H1 (cell line): ENCODE results near the gene CISD2. TPM values are rescaled to one million over a fixed set of nuclear protein-coding genes. Genes with fewer than 3 reads are reported as not detected.

Experiments used
- CTCF ChIA-PET: fragments of 300-600 bp; sonication (Branson Sonifier 250); formaldehyde crosslinking; loops from one replicate; lab custom pipeline; 2021; ENCODE audit not compliant: partially characterized antibody; lab: Charles Lee
- POLR2A ChIA-PET: fragments of 300-600 bp; sonication (Branson Sonifier 250); formaldehyde crosslinking; loops from one replicate; lab custom pipeline; 2021; ENCODE audit warnings: inconsistent platforms; ENCODE audit not compliant: partially characterized antibody; lab: Charles Lee
- DNase-seq, 2 experiments: peaks; one replicate each; pipeline versions ENCODE4 v3.0.0 to v3.0.0-alpha.2; 2010 to 2022; ENCODE audit warnings: low spot score in 2 of 2, low read depth in 1 of 2, mixed read lengths in 1 of 2
- FAIRE-seq: peaks from 2 replicates; lab custom pipeline; 2011; peaks lifted over from hg19 to GRCh38; lab: Jason Lieb, UNC
- H2AFZ ChIP-seq: 2 replicates; pipeline ENCODE4 v1.8.1; 2012; ENCODE audit warnings: low read length, inconsistent platforms
- H2AK5ac ChIP-seq: 2 replicates; pipeline ENCODE4 v1.6.1; 2013; ENCODE audit warnings: low read depth, low read length
- H2BK120ac ChIP-seq: replicated peaks from 2 replicates; pipeline ENCODE3; 2013; ENCODE audit warnings: low read depth, low read length, inconsistent platforms
- H2BK12ac ChIP-seq: 2 replicates; pipeline ENCODE4 v1.6.1; 2013; ENCODE audit warnings: low read depth, low read length
- H2BK15ac ChIP-seq: 2 replicates; pipeline ENCODE4 v1.6.1; 2013; ENCODE audit warnings: low read length
- H2BK20ac ChIP-seq: 2 replicates; pipeline ENCODE4 v1.6.1; 2013; ENCODE audit warnings: low read length
- H2BK5ac ChIP-seq: 2 replicates; pipeline ENCODE4 v1.6.1; 2013; ENCODE audit warnings: low read depth, low read length
- H3K14ac ChIP-seq: 2 replicates; pipeline ENCODE4 v1.6.1; 2013; ENCODE audit warnings: inconsistent platforms; ENCODE audit not compliant: insufficient read length
- H3K18ac ChIP-seq: 2 replicates; pipeline ENCODE4 v1.6.1; 2013; ENCODE audit warnings: low read length; ENCODE audit errors: extremely low read depth
- H3K23ac ChIP-seq: 2 replicates; pipeline ENCODE4 v1.6.1; 2013; ENCODE audit warnings: inconsistent platforms; ENCODE audit not compliant: insufficient read length
- H3K23me2 ChIP-seq: 2 replicates; pipeline ENCODE4 v1.6.1; 2013; ENCODE audit warnings: low read depth, low read length
- H3K27ac ChIP-seq: 2 replicates; pipeline ENCODE4 v1.6.1; 2011; ENCODE audit warnings: low read depth, low read length, inconsistent platforms
- H3K27me3 ChIP-seq, 4 experiments: replicated peaks in 1 of 4; 1 replicate in 1 of 4; 2 replicates in 3 of 4; pipeline versions ENCODE4 v1.6.1 to v1.8.1; 2011 to 2013; ENCODE audit warnings: low read length in 3 of 4, mild to moderate bottlenecking in 3 of 4, inconsistent platforms in 2 of 4, mixed read lengths in 2 of 4, moderate library complexity in 1 of 4; ENCODE audit not compliant: control insufficient read depth in 3 of 4, insufficient read depth in 3 of 4; ENCODE audit errors: extremely low read depth in 1 of 4
- H3K36me3 ChIP-seq, 4 experiments: 2 replicates each; pipeline versions ENCODE4 v1.6.1 to v1.8.1; 2011 to 2013; ENCODE audit warnings: mild to moderate bottlenecking in 4 of 4, low read length in 3 of 4, moderate library complexity in 2 of 4, control low read depth in 1 of 4, inconsistent platforms in 1 of 4; ENCODE audit not compliant: insufficient read depth in 4 of 4, control insufficient read depth in 2 of 4
- H3K4ac ChIP-seq: replicated peaks from 2 replicates; pipeline ENCODE3; 2013; ENCODE audit warnings: low read length, low read depth, mixed read lengths, inconsistent platforms; ENCODE audit not compliant: insufficient read length
- H3K4me1 ChIP-seq, 4 experiments: replicated peaks in 1 of 4; 1 replicate in 1 of 4; 2 replicates in 3 of 4; pipeline versions ENCODE4 v1.6.1 to v1.8.1; 2011 to 2013; ENCODE audit warnings: low read length in 3 of 4, inconsistent platforms in 2 of 4, mixed read lengths in 1 of 4; ENCODE audit not compliant: insufficient read depth in 4 of 4, control insufficient read depth in 3 of 4
- H3K4me2 ChIP-seq, 2 experiments: 2 replicates each; pipeline versions ENCODE4 v1.6.1 to v1.8.1; 2011 to 2013; ENCODE audit warnings: low read depth in 2 of 2, low read length in 2 of 2, control low read depth in 1 of 2, inconsistent platforms in 1 of 2, mild to moderate bottlenecking in 1 of 2; ENCODE audit not compliant: insufficient read depth in 1 of 2
- H3K4me3 ChIP-seq, 4 experiments: fragments of 200-600, 300-600 bp in 1 of 4; sonication (generic), shearing (Covaris generic), sonication (Bioruptor Twin) in 1 of 4; 2 replicates each; pipeline versions ENCODE4 v1.5.1 to v1.8.1; 2011 to 2016; ENCODE audit warnings: low read length in 4 of 4, low read depth in 3 of 4, control low read depth in 2 of 4, inconsistent platforms in 2 of 4, mild to moderate bottlenecking in 2 of 4, mixed read lengths in 1 of 4, moderate library complexity in 1 of 4; ENCODE audit not compliant: insufficient read depth in 2 of 4; ENCODE audit errors: extremely low read depth in 1 of 4
- H3K56ac ChIP-seq: replicated peaks from 2 replicates; pipeline ENCODE3; 2013; ENCODE audit warnings: low read depth, mild to moderate bottlenecking, mixed read lengths, low read length, inconsistent platforms; ENCODE audit not compliant: insufficient read length
- H3K79me1 ChIP-seq: 2 replicates; pipeline ENCODE4 v1.6.1; 2013; ENCODE audit warnings: low read depth, low read length, control low read depth
- H3K79me2 ChIP-seq, 2 experiments: 2 replicates each; pipeline versions ENCODE4 v1.6.1 to v1.8.1; 2012 to 2013; ENCODE audit warnings: low read length in 2 of 2, mild to moderate bottlenecking in 2 of 2, inconsistent platforms in 1 of 2; ENCODE audit not compliant: insufficient read depth in 2 of 2, control insufficient read depth in 1 of 2
- H3K9ac ChIP-seq, 4 experiments: replicated peaks in 1 of 4; 1 replicate in 1 of 4; 2 replicates in 3 of 4; pipeline versions ENCODE4 v1.6.1 to v1.8.1; 2011 to 2013; ENCODE audit warnings: low read depth in 3 of 4, low read length in 3 of 4, control low read depth in 2 of 4, mild to moderate bottlenecking in 2 of 4, moderate library complexity in 2 of 4, inconsistent platforms in 1 of 4; ENCODE audit errors: extremely low read depth in 1 of 4
- H3K9me3 ChIP-seq, 2 experiments: 2 replicates each; pipeline versions ENCODE4 v1.6.1 to v1.8.1; 2012 to 2013; ENCODE audit warnings: mild to moderate bottlenecking in 2 of 2, moderate library complexity in 2 of 2, control low read depth in 1 of 2, inconsistent platforms in 1 of 2, low read depth in 1 of 2, low read length in 1 of 2, mixed read lengths in 1 of 2; ENCODE audit not compliant: insufficient read depth in 2 of 2
- H4K20me1 ChIP-seq, 2 experiments: replicated peaks in 1 of 2; 2 replicates each; pipeline versions ENCODE3 to v1.8.1; 2011 to 2013; ENCODE audit warnings: inconsistent platforms in 2 of 2, low read length in 2 of 2, mild to moderate bottlenecking in 1 of 2; ENCODE audit not compliant: insufficient read depth in 2 of 2, control insufficient read depth in 1 of 2
- H4K5ac ChIP-seq: 2 replicates; pipeline ENCODE4 v1.6.1; 2013; ENCODE audit warnings: low read length, low read depth, mixed read lengths, inconsistent platforms; ENCODE audit not compliant: insufficient read length
- H4K8ac ChIP-seq: 2 replicates; pipeline ENCODE4 v1.8.0; 2013; ENCODE audit warnings: mild to moderate bottlenecking, moderate library complexity, low read length, inconsistent platforms; ENCODE audit not compliant: insufficient read depth; ENCODE audit errors: extremely low read depth
- H4K91ac ChIP-seq: replicated peaks from 2 replicates; pipeline ENCODE3; 2013; ENCODE audit warnings: low read length, mixed read lengths, inconsistent platforms; ENCODE audit not compliant: insufficient read length
- CEBPB ChIP-seq: IDR thresholded peaks from 2 replicates; pipeline ENCODE4 v1.6.1; 2012; ENCODE audit warnings: low read depth, low read length
- E2F6 ChIP-seq: IDR thresholded peaks from 2 replicates; pipeline ENCODE4 v1.6.1; 2012; ENCODE audit warnings: inconsistent platforms
- HDAC6 ChIP-seq: IDR thresholded peaks from one replicate; pipeline ENCODE4 v1.7.1; 2012; ENCODE audit warnings: low read depth, mild to moderate bottlenecking, inconsistent platforms, low read length, moderate library complexity
- SIRT6 ChIP-seq: IDR thresholded peaks from one replicate; pipeline ENCODE4 v1.7.1; 2012; ENCODE audit warnings: low read length, inconsistent platforms
- WGBS, 2 experiments: shearing (Covaris generic) in 1 of 2; methylation state at CpG; one replicate each; pipeline versions ENCODE4 v1.1.6 to v1.1.7; 2013 to 2015; ENCODE audit warnings: low lambda C conversion rate in 2 of 2, mixed read lengths in 2 of 2, inconsistent platforms in 1 of 2, low coverage in 1 of 2, missing lambda C conversion rate in 1 of 2; ENCODE audit not compliant: insufficient replicate concordance in 2 of 2, insufficient coverage in 1 of 2, insufficient read length in 1 of 2; ENCODE audit errors: extremely low coverage in 1 of 2, missing lambda C conversion rate in 1 of 2; 5-methylcytosine and 5-hydroxymethylcytosine counted together
- polyA plus RNA-seq, 7 experiments: library from polyadenylated mRNA; depleted of rRNA in 3 of 7; stranded (reverse) in 5 of 7; unstranded in 2 of 7; fragments of >200 nt in 5 of 7; fragments of 200-250 nt in 2 of 7; gene quantifications; 1 replicate in 5 of 7; 2 replicates in 1 of 7; 4 replicates in 1 of 7; pipeline versions ENCODE4 v1.2.1 to v1.2.3, GENCODE V29; 2011 to 2013; ENCODE audit warnings: missing spikeins in 2 of 7, mixed read lengths in 2 of 7
- total RNA-seq: library from RNA; stranded (reverse); fragmentation: NEBNext Ultra II Directional; extraction: Animal tissue kit (Norgen Biotek cat#: 25700); gene quantifications from 2 replicates; pipeline ENCODE4 v1.2.1, GENCODE V29; 2021

The CISD2 gene
- total and polyA plus RNA-seq, 2 of the 8 experiments (the other 6 are each of a cell fraction or from before 2014, with no cell fraction given), result 23.7 to 48.3 TPM

GRCh38 chr4:102918859-102919258 is 50.1 kb downstream of the CISD2 start:
- Histone ChIP-seq H3K4me2 (no peak overlapping the region), H3K9ac (no peak overlapping the region), H3K27ac (no peak overlapping the region), H2BK15ac (no peak overlapping the region), H3K79me2 (no peaks in the 10 kb centered on the region), H4K91ac (no peak overlapping the region), H4K20me1 (no peaks in the 10 kb centered on the region), H3K56ac (no peak overlapping the region), H3K36me3 (no peaks in the 10 kb centered on the region), H2AK5ac (no peak overlapping the region), H3K4ac (no peak overlapping the region), H3K23ac (no peak overlapping the region), H2BK120ac (no peak overlapping the region), H3K4me1 (peaks cover 0 to 3% (median 0%) of the 10 kb centered on the region in 4 experiments; a peak in 1 of 7 replicates), H2AFZ (no peak overlapping the region), H3K4me3 (no peak overlapping the region), H3K27me3 (no peaks in the 10 kb centered on the region), H3K18ac (no peak overlapping the region), H2BK5ac (no peak overlapping the region), H3K9me3 (no peaks in the 10 kb centered on the region), H3K79me1 (no peaks in the 10 kb centered on the region), H3K14ac (no peak overlapping the region), H2BK20ac (no peak overlapping the region), H4K8ac (no peak overlapping the region), H4K5ac (no peak overlapping the region), H2BK12ac (no peak overlapping the region), H3K23me2 (no peaks in the 10 kb centered on the region)
- DNase-seq (no peak), FAIRE-seq (no peak)
- ChIA-PET CTCF (no interaction called here), POLR2A (interaction anchor here (2.3 kb wide), 1 partner anchor 50 kb away, joined by 5 read pairs; the partner anchor contains the start of gene CISD2)
- WGBS, 2 experiments, result 85% methylated on average over 3 of the region's 3 CpGs; no CpG with 5 or more reads in 1 of the 2 experiments
- TF ChIP-seq SIRT6, result no peak
- TF ChIP-seq CEBPB, result no peak
- TF ChIP-seq E2F6, result no peak
- no peak for TF ChIP-seq HDAC6
